SK-MEL-5 (cell line): ENCODE results near the gene THSD4. TPM values are rescaled to one million over a fixed set of nuclear protein-coding genes. Genes with fewer than 3 reads are reported as not detected.

ENCODE experiments used
- DNase-seq: peaks from one replicate; pipeline ENCODE4 v3.0.0-alpha.2; 2016; ENCODE audit warnings: low read depth, low spot score
- in situ Hi-C: cut with HindIII; loops from 2 replicates; pipeline ENCODE4 v1.10.0; 2016; ENCODE audit warnings: low sequenced_read_pairs, high pct_unique_total_duplicates, low pct_unique_long_range_greater_than_20kb
- total RNA-seq: library from RNA; depleted of rRNA; stranded (reverse); fragments of >200 nt; shearing (Covaris generic); gene quantifications from 2 replicates; pipeline ENCODE4 v1.2.3, GENCODE V29; 2014

Gene THSD4
- total RNA-seq, 1 experiment from 2014 or later = 0.50 TPM

- in situ Hi-C loops = no loop called here
- DNase-seq = peak; percentile 73
Measured at GRCh38 chr15:71743861-71744382, 628.7 kb downstream of the THSD4 start.

- no peak for DNase-seq
- in situ Hi-C loops = no loop called here
Measured at GRCh38 chr15:71746719-71747118, 631.4 kb downstream of the THSD4 start.

DNA sequence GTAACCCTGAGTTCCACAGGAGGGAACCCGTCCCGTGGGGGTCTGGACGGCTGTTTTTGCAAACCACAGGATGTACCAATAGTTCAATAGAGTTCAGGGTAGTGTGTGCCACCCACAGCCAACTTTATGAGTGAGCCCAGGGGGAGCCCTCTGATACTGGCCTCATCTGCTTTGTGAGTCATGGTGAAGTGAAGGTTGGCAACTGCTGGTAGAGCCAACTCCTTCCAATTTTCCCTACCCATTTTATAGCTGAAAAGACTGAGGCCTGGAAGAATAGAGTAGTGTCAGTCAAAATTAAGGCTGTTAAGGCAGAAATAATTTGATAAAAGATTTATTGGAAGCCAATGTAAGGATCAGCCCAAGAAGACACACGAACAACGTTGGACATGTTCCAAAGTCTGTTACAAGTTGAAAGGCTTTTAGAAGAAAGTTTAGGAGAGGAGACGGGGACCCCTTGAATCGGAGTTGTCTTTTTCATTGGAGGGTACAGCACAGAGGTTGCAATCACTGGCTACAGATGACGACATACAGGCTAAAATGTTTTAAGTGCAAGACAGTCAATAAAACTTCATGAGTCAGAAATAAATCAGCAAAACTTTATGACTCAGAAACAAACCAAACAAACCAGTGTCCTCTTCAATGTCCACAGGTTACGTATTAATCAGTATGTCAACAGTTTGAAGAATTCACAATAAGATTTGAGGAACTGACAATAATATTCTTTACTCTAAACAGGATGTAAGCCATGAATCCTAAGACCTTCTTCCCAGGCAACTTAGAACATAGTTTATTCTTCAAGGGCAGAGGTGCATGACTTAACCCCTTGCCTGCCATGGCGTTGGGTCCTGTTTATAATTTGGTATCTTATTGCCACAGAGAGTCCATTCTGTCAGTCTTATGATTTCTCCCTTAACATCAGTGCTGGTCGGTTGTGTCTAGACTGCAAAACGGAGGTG is 632.1 kb downstream of the THSD4 start:
- in situ Hi-C loops = no loop called here
- no peak for DNase-seq

- in situ Hi-C loops = no loop called here
- peak; percentile 51 for DNase-seq
Measured at GRCh38 chr15:71748293-71748718, 633.0 kb downstream of the THSD4 start.

GRCh38 chr15:71749500-71749899 is 634.2 kb downstream of the THSD4 start:
- no peak for DNase-seq
- in situ Hi-C loops = no loop called here

- in situ Hi-C loops = no loop called here
- DNase-seq = no peak
Measured at GRCh38 chr15:71752128-71752527, 636.9 kb downstream of the THSD4 start.

DNA sequence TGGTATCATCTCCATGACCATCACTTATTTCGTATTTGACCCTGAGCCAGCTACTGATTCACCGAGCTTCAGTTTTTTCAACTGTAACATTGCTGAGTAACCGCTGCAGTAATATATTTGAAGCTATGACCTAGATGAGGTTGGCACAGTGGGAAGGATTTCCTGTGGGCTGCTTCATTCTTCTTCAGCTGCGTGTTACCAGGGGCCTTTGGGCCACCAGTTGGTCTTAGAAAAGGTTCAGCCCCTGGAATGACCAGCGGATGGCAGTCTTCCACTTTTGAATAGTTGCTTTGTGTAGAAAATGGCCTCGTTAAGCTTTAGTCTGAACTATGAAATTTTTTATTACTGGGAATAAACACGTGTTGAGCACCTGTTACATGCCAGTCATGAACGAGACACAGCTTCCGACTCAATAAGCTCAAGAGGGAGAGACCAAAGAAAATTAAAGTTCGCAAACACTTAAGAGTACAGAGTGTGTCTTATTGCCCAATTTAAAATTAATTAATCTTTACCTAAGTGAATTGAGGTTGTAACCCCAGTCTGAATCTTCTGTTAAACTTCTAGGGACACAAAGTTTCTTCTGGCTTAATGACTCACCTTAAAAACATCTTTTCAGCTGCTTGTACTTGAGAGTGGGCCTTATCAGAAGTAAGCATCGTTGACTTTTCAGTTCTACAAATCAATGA is 637.5 kb downstream of the THSD4 start:
- in situ Hi-C loops = no loop called here
- peak; percentile 84 for DNase-seq

- in situ Hi-C loops = no loop called here
- no peak for DNase-seq
Measured at GRCh38 chr15:71753346-71753745, 638.1 kb downstream of the THSD4 start.

- in situ Hi-C loops = no loop called here
Measured at GRCh38 chr15:71754660-71755059, 639.4 kb downstream of the THSD4 start.

GRCh38 chr15:71755092-71755970 is 640.1 kb downstream of the THSD4 start:
- no peak for DNase-seq
- in situ Hi-C loops = no loop called here

More at GRCh38 chr15:71754660-71755059, 639.4 kb downstream of the THSD4 start:
- DNase-seq = no peak

DNA sequence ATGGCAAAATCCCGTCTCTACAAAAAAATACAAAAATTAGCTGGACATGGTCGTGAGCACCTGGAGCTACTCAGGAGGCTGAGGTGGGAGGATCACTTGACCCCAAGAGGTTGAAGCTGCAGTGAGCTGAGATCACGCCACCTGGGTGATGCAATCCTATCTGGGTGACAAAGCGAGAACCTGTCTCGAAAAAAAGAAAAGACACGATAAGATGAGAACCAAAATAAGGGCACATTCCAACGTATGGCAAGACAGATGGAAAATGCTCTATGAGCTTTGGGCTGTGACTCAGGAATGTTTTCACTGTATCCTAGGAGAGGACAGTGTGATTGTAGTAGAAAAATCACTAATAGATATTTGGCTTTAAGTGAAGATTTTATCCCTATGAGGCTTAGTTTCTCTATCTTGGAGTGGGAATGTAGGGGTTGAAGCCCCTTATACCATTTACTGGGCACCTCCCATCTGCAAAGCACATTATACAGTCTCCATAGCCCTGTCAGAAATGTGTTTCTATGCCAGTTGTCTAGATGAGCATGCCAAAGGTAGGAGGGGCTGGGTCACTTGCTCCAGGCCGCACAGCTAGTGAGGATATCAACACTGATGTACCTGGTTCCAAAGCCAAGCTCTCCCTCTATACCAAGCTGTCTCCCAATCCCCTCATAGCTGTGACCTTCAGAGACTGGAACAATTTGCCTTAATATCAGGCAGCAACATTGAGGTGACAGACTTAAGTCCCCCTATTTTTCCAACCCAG is 641.5 kb downstream of the THSD4 start:
- in situ Hi-C loops = no loop called here
- no peak for DNase-seq

GRCh38 chr15:71757741-71758530 is 642.7 kb downstream of the THSD4 start:
- in situ Hi-C loops = no loop called here

GRCh38 chr15:71758711-71759110 is 643.4 kb downstream of the THSD4 start:
- DNase-seq = no peak
- in situ Hi-C loops = no loop called here

More at GRCh38 chr15:71757741-71758530, 642.7 kb downstream of the THSD4 start:
- DNase-seq = no peak

DNA sequence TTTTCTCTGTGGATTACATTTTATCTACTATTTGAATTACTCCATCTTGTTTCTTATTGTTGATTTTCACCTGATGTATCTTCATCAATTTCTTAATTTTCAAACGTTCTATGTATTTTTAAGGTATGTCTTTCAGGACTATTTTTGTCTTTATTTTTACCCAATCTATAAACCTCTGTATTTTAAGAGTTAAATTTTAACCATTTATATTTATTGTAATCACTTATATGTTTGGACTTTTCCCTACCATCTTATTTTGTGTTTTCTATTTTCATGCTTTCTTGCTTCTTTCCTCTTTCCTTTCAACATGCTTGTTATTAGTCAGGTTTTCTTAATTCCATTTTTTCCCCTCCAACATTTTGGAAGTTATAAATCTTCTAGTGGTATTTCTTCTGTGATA is 645.6 kb downstream of the THSD4 start:
- in situ Hi-C loops = no loop called here
- no peak for DNase-seq

DNA sequence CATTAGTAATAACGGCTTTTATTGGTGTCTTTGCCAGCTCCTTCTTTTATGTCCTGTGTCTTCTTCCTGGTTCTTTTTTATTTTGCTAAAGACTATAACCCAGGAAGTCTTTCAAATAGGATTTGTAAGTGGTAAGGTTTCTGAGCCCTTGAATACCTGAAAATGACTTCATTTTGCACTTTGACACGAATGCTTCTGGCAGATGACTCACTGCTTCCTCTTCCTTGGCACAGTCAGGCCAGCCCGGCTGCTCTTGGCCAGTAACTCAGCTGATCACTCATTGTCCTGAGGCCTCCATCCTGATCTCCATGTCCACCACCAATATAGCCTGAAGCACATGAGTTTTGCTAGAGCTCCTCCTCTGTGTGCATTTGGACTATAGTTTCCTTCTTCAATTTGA is 646.4 kb downstream of the THSD4 start:
- in situ Hi-C loops = no loop called here
- no peak for DNase-seq

GRCh38 chr15:71768184-71768583 is 652.9 kb downstream of the THSD4 start:
- no peak for DNase-seq
- in situ Hi-C loops = no loop called here
